Hepatocyte (in vitro differentiated cells): Measurements from ENCODE around the gene FCMR. TPM values are rescaled to one million over a fixed set of nuclear protein-coding genes. Genes with fewer than 3 reads are reported as not detected.

Source experiments
- DNase-seq: peaks from one replicate; pipeline ENCODE4 v3.0.0-alpha.2; 2016; ENCODE audit warnings: low spot score
- H2AFZ ChIP-seq: fragments of 200-600 bp; sonication (generic); 2 replicates; pipeline ENCODE4 v1.6.0; 2016; ENCODE audit warnings: antibody characterized with exemption, mild to moderate bottlenecking
- H3K27ac ChIP-seq: fragments of 200-600 bp; sonication (generic); 2 replicates; pipeline ENCODE4 v1.5.1; 2016; ENCODE audit warnings: mild to moderate bottlenecking
- H3K27me3 ChIP-seq: fragments of 200-600 bp; sonication (generic); 2 replicates; pipeline ENCODE4 v1.6.1; 2016
- H3K36me3 ChIP-seq: fragments of 200-600 bp; sonication (generic); replicated peaks from 2 replicates; pipeline ENCODE4 v1.5.1; 2016; ENCODE audit warnings: low read depth; ENCODE audit not compliant: insufficient read depth
- H3K4me1 ChIP-seq: fragments of 200-600 bp; sonication (generic); 2 replicates; pipeline ENCODE4 v1.5.1; 2016; ENCODE audit warnings: mild to moderate bottlenecking, moderate library complexity; ENCODE audit not compliant: insufficient read depth
- H3K4me2 ChIP-seq: fragments of 200-600 bp; sonication (generic); 2 replicates; pipeline ENCODE4 v1.6.0; 2016
- H3K4me3 ChIP-seq: fragments of 200-600 bp; sonication (generic); 2 replicates; pipeline ENCODE4 v1.5.1; 2016; ENCODE audit warnings: mild to moderate bottlenecking
- H3K79me2 ChIP-seq: fragments of 200-600 bp; sonication (generic); 2 replicates; pipeline ENCODE4 v1.6.0; 2017; ENCODE audit warnings: mild to moderate bottlenecking
- H3K9me2 ChIP-seq: fragments of 200-600 bp; sonication (generic); replicated peaks from 2 replicates; pipeline ENCODE4 v1.6.0; 2017; ENCODE audit warnings: mild to moderate bottlenecking; ENCODE audit not compliant: insufficient read depth
- H3K9me3 ChIP-seq: fragments of 200-600 bp; sonication (generic); 2 replicates; pipeline ENCODE4 v1.5.1; 2016; ENCODE audit warnings: low read depth, mild to moderate bottlenecking
- H4K20me1 ChIP-seq: fragments of 200-600 bp; sonication (generic); 2 replicates; pipeline ENCODE4 v1.6.0; 2016; ENCODE audit warnings: mild to moderate bottlenecking; ENCODE audit not compliant: insufficient read depth, poor library complexity, severe bottlenecking
- CTCF ChIP-seq: fragments of 200-600 bp; sonication (generic); IDR thresholded peaks from 2 replicates; pipeline ENCODE4 v1.5.1; 2016; ENCODE audit warnings: antibody characterized with exemption, mild to moderate bottlenecking; ENCODE audit not compliant: poor library complexity
- EZH2 ChIP-seq: fragments of 200-600 bp; sonication (generic); IDR thresholded peaks from 2 replicates; pipeline ENCODE4 v1.6.1; 2016; ENCODE audit warnings: antibody characterized with exemption, mild to moderate bottlenecking, borderline replicate concordance
- EZH2phosphoT487 ChIP-seq: fragments of 200-600 bp; sonication (generic); IDR thresholded peaks from one replicate; pipeline ENCODE4 v1.6.1; 2018; ENCODE audit warnings: antibody characterized with exemption, mild to moderate bottlenecking, low read depth, moderate library complexity; ENCODE audit not compliant: unreplicated experiment, severe bottlenecking
- WGBS: methylation state at CpG from one replicate; pipeline ENCODE4 v1.1.6; 2016; ENCODE audit warnings: low lambda C conversion rate; ENCODE audit errors: missing lambda C conversion rate; 5-methylcytosine and 5-hydroxymethylcytosine counted together
- polyA plus RNA-seq: library from polyadenylated mRNA; unstranded; fragments of >200 nt; fragmentation: Nextera tagmentation; extraction: Ambion mirVana; gene quantifications from 2 replicates; pipeline ENCODE4 v1.2.1, GENCODE V29; 2016
- total RNA-seq: library from RNA; depleted of rRNA; stranded (reverse); fragments of >200 nt; gene quantifications from 2 replicates; pipeline ENCODE4 v1.2.3, GENCODE V29; 2014

FCMR gene
- total and polyA plus RNA-seq, 2 experiments from 2014 or later = 0.71 to 0.97 TPM

DNA sequence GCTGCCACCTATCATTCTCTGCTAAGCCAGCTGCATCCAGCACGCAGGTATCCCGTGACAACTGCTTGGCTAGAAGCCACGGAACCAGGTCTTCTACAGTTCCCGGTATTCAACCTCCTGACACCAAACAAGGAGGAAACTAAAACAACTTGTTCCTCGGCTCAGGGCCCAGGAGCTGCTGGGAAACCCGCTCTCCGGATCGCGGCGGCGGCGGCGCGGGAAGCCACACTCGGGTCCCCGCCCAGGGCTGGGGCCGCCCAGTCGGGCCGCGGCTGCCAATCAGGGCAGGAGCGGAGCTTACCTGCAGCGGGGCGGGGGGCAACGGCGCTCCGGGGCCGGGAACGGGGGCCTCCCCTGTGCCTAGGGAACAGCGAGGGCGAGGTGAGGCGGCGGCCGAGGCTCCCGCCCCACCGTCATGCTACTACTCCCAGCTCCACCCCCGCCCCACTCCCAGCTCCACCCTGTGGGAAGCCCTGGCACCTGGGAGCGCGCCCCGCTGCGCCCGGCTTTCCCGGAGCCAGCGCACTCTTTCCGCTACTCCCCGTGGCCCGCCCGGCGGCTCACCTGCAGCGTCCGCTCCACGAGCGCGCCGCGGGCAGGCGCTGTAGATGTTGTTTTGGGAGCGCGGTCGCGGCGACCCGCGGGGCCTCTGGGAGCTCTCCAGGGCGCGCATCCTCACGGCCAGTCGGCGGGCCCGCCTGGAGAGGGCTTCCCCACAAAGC lies 12.4 kb downstream of the FCMR start:
- DNase-seq = peak; percentile 80
- Histone ChIP-seq H2AFZ (peak overlapping the region; percentile 50), H3K4me2 (peak overlapping the region; percentile 93), H3K9me3 (no peaks in the 10 kb centered on the region), H4K20me1 (no peaks in the 10 kb centered on the region), H3K4me1 (peaks cover 4% of the 10 kb centered on the region), H3K4me3 (peak overlapping the region; percentile 5), H3K36me3 (no peaks in the 10 kb centered on the region), H3K27ac (no peak overlapping the region), H3K79me2 (no peaks in the 10 kb centered on the region), H3K9me2 (no peaks in the 10 kb centered on the region), H3K27me3 (peaks cover 36% of the 10 kb centered on the region)
- TF ChIP-seq EZH2 (no peak), CTCF (no peak), EZH2phosphoT487 (no peak)
- 2% methylated on average over 28 of the region's 69 CpGs for WGBS

GRCh38 chr1:206908038-206908437 lies 13.7 kb downstream of the FCMR start:
- no peak overlapping the region for H3K4me2 ChIP-seq
- WGBS = 88% methylated on average over 10 of the region's 10 CpGs
- H3K27ac ChIP-seq = no peak overlapping the region
- H3K4me3 ChIP-seq = no peak overlapping the region
- no peaks in the 10 kb centered on the region for H3K9me2 ChIP-seq
- H2AFZ ChIP-seq = no peak overlapping the region
- TF ChIP-seq CTCF (no peak), EZH2phosphoT487 (no peak), EZH2 (no peak)
- H3K9me3 ChIP-seq = no peaks in the 10 kb centered on the region
- DNase-seq = no peak
- H3K27me3 ChIP-seq = peaks cover 36% of the 10 kb centered on the region
- H3K4me1 ChIP-seq = peaks cover 4% of the 10 kb centered on the region
- no peaks in the 10 kb centered on the region for H3K36me3 ChIP-seq
- no peaks in the 10 kb centered on the region for H3K79me2 ChIP-seq
- no peaks in the 10 kb centered on the region for H4K20me1 ChIP-seq

DNA sequence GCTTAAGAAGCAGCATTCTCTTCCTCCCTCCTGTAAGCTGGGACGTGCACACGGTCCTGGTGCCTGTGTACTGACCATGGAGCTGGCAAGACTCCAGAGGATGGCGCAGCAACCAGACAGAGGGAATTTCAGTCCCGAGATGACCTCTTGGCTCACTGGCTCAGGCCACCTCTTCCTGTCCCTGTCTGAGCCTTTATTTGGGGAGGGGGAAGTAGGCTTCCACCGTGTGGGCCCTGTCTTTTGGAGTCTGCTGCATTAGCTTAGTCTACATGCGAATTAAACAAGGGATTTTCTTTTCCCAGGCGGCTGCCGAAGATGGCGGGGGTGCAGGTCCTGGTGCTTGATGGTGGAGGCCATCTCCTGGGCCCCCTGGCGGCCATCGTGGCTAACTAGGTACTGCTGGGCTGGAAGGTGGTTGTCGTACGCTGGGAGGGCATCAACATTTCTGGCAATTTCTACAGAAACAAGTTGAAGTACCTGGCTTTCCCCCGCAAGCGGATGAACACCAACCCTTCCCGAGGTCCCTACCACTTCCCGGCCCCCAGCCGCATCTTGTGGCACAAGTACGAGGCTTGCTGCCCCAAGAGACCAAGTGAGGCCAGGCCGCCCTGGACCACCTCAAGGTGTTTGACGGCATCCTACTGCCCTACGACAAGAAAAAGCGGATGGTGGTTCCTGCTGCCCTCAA lies 14.3 kb downstream of the FCMR start:
- Histone ChIP-seq H3K9me2 (no peaks in the 10 kb centered on the region), H3K27ac (no peak overlapping the region), H3K27me3 (peaks cover 32% of the 10 kb centered on the region), H3K79me2 (no peaks in the 10 kb centered on the region), H3K9me3 (no peaks in the 10 kb centered on the region), H3K4me1 (peaks cover 4% of the 10 kb centered on the region), H3K36me3 (no peaks in the 10 kb centered on the region), H4K20me1 (no peaks in the 10 kb centered on the region), H3K4me2 (no peak overlapping the region), H3K4me3 (no peak overlapping the region), H2AFZ (no peak overlapping the region)
- TF ChIP-seq CTCF (no peak), EZH2phosphoT487 (no peak), EZH2 (no peak)
- WGBS = 90% methylated on average over 23 of the region's 23 CpGs
- DNase-seq = peak; percentile 35
